Activated T-cell treated with anti-CD3 and anti-CD28 coated beads for 4 hours (primary cell): Measurements from ENCODE around the gene SENP8.
"Not testable (repeated sequence)": the region's sequence is repeated elsewhere in the genome, so short reads cannot be mapped to it uniquely, and the experiment has no call there.

Source experiments
- DNase-seq: peaks from one replicate; pipeline ENCODE4 v3.0.0-alpha.2; 2020

The SENP8 gene

GRCh38 chr15:72118017-72118978 lies at the start of gene SENP8, which contains the start of gene MYO9A:
TSS of gene SENP8 (plus strand) at chr15:72118403. CDS start at chr15:72139624, 21,221 bp downstream.
TSS of gene MYO9A (minus strand) at chr15:72118150. CDS start at chr15:72046563, 71,587 bp downstream.
- peak; percentile 100 for DNase-seq

DNA sequence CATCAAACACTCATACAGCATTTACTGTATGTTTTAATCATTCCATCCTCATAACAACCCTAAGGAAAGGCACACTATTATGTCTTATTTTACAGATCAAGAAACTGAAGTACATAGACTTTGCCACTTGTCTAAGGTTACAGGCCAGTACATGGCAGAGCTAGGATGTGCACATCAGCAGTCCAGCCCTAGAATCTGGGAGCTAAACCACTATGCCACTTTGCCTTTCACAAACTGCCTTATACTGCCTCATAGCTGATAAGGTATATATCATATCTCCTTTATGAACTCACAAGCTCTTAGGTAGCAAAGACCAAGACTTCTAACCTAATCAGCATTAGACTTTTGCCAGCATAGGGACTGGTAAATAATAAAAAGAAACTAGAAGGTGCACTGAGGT lies 49.3 kb upstream of the SENP8 start:
- no peak for DNase-seq

DNA sequence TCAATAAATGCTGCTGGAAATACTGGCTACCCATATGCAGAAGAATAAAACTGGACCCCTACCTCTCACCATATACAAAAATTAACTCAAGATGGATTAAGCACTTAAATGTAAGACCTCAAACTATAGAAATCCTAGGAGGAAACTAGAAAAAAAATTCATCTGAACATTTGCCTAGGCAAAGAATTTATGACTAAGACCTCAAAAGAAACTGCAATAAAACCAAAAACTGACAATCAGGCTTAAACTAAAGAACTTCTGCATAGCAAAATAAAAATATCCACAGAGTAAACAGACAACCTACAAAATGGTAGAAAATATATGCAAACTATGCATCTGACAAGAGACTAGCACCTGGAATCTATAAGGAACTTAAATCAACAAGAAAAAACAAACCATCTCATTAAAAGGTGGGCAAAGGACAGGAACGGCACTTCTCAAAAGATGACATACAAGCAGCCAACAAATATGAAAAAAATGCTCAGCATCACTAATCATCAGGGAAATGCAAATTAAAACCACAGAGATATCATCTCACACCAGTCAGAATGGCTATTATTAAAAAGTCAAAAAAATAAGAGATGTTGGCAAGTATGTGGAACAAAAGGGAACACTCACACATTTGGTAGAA lies 47.3 kb upstream of the SENP8 start:
- no peak for DNase-seq

- DNase-seq: not testable (repeated sequence)
Observed at GRCh38 chr15:72071448-72071825, 46.8 kb upstream of the SENP8 start.

- DNase-seq: no peak
Observed at GRCh38 chr15:72074335-72075060, 43.7 kb upstream of the SENP8 start.

- no peak for DNase-seq
Observed at GRCh38 chr15:72077950-72078349, 40.3 kb upstream of the SENP8 start.

DNA sequence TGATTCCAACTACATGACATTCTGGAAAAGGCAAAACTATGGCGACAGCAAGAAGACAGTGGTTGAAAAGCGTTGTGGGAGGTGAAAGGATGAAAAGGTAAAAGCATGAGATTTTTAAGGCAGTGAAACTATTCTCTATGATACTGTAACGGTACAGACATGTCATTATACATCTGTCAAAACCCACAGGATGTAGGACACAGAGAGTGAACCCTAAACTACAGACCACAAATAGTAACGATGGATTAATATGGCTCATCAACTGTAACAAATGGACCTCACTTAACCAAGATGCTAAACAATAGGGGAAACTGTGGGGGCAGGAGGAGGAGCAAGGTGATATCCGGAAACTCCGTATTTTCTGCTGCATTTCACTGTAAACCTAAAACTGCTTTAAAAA lies 39.3 kb upstream of the SENP8 start:
- DNase-seq: no peak

GRCh38 chr15:72082176-72082575 lies 36.0 kb upstream of the SENP8 start:
- DNase-seq: no peak

DNA sequence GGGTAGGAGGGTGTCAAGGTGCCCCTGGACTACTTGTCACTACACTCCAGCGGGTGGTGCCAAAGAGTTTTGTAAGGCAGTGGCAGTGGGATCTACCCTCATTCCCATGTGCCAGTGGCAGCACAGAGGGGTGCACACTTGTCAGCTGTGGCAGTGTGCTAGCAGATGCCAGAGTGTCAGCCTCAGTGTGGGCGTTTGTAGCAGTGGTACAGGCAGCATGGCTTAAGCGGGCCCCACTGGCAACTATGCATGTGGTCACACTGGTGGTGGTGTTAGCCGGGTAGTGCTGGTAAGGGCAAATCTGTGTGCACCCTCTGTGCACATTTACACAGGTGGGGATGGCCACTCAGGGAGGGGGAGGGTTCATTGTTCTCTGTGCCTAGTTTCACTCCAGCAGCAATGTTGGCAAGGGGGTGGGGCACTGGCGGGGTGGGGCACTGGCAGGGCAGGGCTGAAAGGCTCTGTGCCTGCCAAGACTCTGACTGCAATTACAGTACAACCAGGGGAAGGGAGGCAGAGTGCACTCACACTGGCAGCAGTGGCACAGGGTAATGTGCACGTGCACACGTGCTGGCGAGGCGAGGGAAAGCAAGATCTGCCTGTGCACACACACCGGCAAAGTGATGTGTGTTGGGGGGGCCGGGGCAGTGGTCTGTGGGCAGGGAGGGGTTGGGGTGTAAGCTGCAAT lies 32.0 kb upstream of the SENP8 start:
- no peak for DNase-seq

GRCh38 chr15:72086920-72087648 lies 31.1 kb upstream of the SENP8 start:
- no peak for DNase-seq

DNA sequence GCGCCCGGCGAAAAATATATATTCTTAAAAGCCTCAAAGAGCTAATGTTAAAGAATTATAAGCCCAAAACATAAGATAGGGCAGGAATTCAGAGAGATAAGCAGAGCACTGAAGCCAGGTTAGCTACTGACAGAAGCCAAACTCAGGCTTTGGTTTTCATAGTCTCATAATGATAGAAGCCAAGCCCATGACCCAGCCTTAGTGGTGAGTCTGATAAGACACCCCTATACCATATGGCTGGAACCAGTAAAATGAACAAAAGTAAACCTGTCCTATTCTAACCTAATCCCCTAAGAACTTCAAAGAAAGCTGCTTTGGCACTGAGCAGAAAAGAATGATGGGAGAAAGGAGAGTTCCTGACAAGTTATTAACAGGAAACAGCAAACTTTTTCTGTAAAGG lies 26.2 kb upstream of the SENP8 start:
- no peak for DNase-seq

DNA sequence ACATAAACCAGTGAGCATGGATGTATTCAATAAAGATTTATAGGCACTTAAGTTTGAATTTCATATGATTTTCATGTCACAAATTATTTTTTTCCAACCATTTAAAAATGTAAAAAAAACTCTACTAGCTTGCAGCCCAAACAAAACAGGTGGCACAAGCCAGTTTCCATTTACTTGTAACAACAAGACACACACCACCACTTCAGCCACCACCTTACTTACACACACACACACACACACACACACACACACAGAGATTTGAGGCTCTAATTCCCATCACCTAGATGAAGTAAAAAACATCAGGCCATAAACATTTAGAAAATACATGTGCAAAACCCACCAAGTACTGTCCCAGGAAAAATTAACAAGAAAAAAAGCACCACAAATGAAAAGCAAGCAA lies 25.5 kb upstream of the SENP8 start:
- no peak for DNase-seq

- no peak for DNase-seq
Observed at GRCh38 chr15:72096796-72097195, 21.4 kb upstream of the SENP8 start.

- no peak for DNase-seq
Observed at GRCh38 chr15:72098040-72098439, 20.2 kb upstream of the SENP8 start.

DNA sequence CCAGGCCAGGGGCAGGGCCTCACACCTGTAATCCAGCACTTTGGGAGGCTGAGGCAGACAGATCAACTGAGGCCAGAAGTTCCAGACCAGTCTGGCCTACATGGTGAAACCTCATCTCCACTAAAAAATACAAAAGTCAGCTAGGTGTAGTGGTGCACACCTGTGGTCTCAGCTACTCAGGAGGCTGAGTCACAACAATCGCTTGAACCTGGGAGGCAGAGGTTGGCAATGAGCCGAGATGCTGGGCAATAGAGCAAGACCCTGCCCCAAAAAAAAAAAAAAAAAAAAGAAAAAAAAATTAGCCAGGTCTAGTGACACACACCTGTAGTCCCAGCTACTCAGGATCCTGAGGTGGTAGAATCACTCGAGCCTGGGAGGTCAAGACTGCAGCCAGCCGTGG lies 19.0 kb upstream of the SENP8 start:
- no peak for DNase-seq

DNA sequence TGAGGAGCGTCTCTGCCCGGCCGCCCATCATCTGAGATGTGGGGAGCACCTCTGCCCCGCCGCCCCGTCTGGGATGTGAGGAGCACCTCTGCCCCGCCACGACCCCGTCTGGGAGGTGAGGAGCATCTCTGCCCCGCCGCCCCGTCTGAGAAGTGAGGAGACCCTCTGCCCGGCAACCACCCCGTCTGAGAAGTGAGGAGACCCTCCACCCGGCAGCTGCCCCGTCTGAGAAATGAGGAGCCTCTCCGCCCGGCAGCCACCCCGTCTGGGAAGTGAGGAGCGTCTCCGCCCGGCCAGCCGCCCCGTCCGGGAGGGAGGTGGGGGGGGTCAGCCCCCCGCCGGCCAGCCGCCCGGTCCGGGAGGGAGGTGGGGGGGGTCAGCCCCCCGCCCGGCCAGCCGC lies 17.7 kb upstream of the SENP8 start:
- not testable (repeated sequence) for DNase-seq

- DNase-seq: no peak
Observed at GRCh38 chr15:72105111-72105510, 13.1 kb upstream of the SENP8 start.

DNA sequence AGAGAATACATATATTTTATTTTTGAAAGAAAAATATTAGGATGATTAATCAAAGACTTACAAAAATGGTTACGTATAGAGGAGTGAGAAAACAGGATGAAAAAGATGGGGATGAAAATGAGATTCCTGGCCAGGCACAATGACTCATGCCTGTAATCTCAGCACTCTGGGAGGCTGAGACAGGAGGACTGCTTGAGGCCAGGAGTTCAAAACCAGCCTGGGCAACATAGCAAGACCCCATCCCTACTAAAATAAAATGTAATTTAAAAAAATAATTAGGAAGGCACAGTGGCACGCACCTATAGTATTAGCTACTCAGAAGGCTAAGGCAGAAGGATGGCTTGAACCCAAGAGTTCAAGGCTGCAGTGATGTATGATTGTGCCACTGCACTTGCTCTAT lies 12.1 kb upstream of the SENP8 start:
- DNase-seq: no peak

DNA sequence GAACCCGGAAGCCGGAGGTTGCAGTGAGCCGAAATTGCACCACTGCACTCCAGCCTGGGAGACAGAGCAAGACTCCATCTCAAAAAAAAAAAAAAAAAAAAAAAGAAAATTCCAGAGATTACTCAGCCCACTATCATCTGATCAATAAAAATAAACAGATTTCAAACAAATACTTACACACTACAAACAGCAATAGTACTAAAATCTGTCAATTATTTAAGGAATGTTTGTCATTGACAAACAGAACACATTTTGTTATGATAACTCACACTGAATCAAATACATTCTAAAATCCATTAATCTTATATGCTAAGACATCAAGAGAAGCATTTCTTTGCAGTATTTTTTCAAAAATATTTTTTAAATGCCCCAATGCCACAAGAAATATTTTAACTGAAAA lies 7.8 kb upstream of the SENP8 start:
- no peak for DNase-seq

GRCh38 chr15:72112116-72112515 lies 6.1 kb upstream of the SENP8 start:
- no peak for DNase-seq

- no peak for DNase-seq
Observed at GRCh38 chr15:72112805-72113204, 5.4 kb upstream of the SENP8 start.

DNA sequence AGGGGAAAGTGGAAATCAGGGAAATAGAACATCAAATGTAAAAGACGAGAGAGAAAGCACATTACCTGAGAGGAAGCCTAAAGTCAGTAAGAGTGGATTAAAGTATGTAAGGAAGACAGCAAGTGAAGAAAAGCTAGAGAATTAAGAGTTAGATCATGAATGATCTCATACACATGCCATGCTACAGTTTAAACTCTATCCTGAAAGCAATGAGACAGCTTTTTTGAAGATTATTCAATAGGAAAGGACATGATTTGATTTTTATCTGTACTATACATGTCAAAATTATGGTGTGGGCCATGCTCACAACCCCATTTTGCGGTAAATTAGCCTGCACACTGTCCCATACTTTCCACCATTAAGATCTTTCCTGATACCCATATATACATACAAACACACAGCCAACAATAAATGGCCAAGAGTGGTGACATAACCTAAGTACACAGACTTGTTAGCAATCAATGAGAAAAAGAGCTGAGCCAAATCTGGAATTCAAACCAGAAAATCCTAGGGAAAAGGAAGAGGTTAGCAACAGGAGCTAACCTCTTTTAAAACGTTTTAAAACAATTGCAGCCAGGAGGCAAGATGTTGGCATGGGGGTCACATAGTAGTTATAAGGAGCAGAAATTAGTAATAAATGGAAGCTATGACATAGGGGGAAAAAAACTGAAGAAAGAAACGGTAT lies 4.7 kb upstream of the SENP8 start:
- no peak for DNase-seq
